Cortex of kidney (tissue), 1 donor: ENCODE measurements around the gene KCNAB1.
"Not testable (repeated sequence)": the region's sequence is repeated elsewhere in the genome, so short reads cannot be mapped to it uniquely, and the experiment has no call there.

Source experiments
- DNase-seq: peaks from one replicate; lab custom pipeline; 2025; lab: John Stamatoyannopoulos, UW

KCNAB1 gene

DNA sequence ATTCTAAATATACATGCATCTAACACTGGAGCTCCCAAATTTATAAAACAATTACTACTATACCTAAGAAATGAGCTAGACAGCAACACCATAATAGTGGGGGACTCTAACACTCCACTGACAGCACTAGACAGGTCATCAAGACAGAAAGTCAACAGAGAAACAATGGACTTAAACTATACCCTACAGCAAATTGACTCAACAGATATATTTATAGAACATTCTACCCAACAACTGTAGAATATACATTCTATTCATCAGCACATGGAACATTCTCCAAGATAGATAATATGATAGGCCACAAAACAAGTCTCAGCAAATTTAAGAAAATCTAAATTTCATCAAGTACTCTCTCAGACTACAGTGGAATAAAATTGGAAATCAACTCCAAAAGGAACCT, 102.0 kb downstream of the KCNAB1 start:
- not testable (repeated sequence) for DNase-seq

DNA sequence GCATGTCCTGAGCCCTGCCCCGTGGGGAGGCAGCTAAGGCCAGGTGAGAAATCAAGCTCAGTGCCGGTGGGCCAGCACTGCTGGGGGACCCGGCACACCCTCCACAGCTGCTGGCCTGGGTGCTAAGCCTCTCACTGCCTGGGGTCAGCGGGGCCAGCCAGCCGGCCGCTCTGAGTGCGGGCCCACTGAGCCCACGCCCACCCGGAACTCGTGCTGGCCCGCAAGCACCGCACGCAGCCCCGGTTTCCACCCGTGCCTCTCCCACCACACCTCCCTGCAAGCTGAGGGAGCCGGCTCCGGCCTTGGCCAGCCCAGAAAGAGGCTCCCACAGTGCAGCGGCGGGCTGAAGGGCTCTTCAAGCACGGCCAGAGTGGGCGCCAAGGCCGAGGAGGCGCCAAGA, 103.7 kb downstream of the KCNAB1 start:
- DNase-seq = not testable (repeated sequence)

DNA sequence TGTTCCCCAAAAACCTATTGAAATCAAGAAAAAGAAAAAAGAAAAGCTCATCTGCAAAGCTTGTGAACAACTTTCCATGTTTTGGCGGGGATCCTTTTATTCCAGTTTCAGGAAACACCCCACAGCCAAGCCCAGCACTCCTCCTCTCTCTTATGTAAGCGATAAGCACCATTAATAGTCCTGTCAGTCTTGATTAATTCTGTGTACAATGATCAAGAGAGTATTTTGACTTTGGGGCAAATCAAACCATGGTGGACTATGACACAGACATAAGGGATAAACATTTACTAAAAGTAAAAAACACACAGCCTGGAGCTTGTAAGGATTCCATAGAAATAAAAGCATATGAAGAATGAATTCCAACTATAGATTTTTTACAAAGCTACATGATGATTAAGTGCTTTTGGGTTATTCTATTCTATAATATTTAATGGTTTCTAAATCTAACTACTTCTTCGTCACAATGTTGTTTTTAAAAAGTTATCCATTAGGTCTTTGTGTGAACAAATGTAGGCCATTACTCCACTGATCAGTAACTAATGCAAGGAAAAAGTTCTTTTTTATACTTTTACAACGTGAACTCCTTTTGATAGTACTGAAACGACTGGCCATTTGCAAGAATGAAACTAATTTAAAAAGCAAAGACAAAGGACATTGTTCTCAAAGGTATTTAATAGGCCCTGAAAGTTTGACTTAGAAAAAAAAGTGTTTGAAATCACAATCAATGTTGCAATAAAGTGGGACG, 106.5 kb downstream of the KCNAB1 start:
- DNase-seq = no peak

DNA sequence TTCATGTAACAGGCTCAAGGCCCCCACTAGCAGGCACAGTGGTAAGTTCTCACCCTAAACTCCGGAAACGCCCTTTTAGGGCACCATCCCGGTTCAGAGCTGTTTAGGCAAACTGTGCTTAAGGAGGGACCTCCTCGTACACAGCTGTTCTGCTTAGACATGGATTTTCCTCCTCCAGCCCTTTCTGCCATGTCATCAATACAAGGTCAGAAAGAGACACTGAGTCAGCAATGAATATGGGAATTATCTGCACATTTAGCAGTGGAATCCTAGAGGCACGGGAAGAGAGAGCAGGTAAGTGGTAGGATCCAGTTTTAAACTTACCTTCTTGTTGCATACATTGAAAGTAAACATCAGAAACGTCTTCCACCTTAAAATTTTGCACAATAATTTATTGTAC, 107.3 kb downstream of the KCNAB1 start:
- no peak for DNase-seq

DNA sequence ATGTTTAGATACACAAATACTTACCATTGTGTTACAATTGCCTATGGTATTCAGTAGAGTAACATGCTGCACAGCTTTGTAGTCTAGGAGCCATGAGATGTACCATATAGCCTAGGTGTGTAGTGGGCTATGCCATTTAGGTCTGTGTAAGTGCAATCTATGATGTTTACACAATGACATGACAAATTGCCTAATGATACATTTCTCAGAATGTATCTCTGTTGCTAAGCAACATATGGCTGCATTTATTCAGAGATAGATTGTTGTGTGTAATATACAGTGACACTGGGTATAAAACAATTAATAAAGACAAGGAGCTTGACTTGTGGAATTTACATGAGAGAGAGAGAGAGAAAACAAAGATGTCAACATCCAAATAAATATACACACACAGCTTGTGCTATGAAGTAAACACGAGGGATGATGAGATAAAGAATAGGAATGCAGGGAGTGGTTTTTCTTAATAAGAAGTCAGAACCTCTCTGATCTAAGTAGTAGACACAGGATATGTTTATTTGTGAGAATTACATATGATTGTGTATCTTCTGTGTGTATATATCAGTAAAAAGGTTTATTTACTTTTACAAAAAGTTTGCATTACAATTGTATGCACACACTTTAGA, 110.0 kb downstream of the KCNAB1 start:
- no peak for DNase-seq

DNA sequence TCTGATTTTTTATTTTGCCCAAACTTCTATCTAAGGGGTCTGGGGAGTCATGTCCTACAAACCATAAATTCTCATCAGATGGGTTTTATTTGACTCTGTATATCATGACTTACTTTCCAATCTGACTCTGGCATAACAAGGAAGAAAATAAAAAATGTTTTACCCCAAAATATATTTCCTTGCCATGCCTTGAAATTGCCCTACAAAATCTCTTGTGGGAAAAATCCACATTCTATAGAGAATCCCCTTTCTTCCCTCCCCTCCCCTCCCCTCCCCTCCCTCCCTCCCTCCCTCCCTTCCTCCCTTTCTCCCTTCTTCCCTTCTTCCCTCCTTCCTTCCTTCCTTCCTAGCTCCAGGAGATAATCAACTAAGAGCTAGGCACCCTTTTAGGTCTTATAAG, 110.8 kb downstream of the KCNAB1 start:
- not testable (repeated sequence) for DNase-seq

DNA sequence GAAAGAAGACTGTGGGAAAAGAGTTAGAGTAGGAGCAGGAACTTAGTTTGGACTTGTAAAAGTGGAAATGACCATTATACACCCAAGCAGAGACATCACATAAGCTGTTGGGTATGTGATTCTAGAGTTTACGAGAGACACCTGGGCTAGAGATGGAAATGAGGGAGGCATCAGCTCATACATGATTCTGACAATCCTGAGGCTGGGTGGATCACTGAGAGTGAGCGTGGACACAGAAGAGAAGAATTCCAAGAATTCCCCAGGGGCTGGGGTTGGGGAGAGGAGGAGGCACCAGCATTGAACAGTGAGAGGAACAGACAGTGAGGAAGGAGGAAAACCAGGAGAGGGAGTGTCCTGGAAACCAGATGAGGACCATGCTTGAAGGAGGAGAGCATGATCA, 113.5 kb downstream of the KCNAB1 start:
- no peak for DNase-seq

DNA sequence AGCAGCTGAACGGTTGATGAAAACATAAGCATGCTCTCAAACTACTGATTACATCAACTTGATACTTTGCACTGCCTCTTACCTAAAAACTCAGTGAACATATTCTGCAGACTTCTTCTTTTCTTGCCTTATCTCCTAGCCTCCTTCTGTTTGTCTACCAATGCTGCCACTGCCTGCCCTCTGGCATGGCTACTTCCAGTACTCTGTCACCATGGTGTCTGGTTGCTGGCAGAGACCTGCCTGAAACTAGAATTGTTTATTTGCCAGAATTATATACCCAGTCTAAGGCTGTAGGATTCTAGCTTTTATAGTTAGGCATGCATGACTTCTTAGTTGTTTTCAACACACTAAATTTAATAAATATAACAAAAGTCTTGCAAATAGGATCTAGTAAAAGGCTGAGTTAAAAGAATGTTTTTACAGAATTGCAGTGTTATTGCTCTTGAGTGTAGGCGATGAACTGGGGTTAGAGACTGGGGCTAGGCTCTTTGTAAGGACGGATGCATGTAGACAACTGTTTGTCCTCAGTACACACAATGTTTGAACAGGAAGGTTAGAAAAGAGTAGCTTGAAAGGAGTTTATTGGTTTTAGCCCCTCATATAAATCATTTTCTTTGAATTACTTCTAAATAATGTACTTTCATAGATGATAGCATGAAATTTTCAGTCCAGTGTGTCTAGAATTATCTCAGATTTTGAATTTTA, 116.3 kb downstream of the KCNAB1 start:
- no peak for DNase-seq

DNA sequence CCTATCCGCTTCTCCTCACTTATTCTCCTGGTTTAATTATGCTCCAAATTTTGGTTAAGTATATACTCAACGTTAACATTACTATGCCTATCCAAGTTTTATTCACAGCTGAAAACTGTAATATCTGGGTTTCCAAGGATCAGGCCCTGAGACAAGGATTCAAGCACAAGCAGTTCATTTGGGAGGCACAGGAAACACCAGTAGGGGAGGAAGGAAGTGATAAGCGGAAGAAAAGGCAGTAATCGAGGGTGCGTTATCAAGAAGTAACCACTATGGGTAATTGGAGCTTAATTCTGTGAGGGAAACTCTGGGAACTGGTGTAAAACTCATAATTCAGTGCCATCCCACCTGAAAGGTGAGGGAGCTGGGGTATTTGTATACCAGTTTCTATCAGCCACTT, 120.3 kb downstream of the KCNAB1 start:
- DNase-seq = no peak

DNA sequence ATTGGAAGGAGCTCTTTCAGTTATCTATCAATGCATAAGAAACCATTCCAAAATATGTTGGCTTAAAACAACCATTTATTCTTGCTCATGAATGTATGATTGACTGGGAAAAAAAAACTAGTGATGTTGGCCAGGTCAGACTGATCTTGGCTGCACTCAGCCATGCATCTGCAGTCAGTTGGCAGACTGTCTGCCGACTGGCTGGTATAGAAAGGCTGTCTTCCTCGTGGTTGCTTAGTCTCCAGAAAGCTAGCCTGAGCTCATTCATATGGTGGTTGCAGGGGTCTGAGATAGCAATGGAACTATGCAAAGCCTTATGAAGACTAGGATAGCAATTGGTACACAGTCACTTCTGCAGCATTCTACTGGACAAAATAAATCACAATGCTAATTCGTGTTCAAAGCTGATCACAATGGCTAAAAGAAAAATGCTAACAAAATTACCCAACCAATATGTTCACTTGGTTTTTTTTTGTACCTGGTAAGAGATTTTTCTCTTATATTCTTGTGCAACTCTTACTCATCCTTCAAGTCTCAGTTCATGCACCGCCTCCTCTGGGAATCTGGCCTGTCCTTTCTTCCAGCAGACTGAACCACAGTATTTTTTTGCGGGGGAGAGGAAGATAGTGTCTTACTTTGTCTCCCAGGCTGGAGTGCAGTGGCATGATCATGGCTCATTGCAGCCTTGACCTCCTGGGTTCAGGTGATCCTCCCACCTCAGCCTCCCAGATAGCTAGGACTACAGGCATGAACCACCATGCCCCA, 126.8 kb downstream of the KCNAB1 start:
- DNase-seq = no peak

DNA sequence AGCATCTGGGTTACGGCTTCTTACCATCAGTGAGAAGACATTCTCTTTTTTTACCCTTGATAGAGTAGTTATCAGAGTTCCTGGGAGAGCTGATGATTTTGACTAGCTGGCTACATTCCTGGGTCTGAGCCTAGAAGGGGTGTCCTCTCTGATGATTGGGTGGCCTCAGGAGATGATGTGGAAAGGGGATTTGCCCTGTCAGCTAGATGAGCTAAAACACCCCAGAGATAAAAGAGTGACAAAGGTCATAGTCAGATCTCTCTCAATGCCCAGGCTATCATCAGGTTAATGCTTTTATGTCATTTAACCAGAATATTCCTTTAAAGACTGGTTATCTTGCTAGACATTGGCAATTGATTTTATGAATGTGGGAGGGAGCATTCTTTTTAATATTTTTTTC, 130.2 kb downstream of the KCNAB1 start:
- DNase-seq = no peak

DNA sequence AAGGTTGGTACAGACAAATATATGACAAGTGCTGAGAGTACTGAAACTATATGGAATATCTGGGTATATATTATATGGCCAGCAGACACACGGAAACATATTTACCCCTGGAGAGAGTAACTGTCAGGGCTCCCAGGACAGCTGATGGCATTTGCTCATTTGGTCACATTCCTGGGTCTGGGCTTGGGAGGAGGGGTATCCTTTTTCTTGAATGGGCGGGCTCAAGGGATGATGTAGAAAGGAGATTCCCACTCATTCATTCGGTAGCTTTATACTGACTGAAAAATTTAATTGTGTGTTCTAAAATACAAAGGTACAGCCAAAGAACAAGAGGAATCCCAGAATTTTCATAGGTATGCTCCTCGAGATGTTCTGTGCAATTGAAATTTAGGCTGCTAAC, 131.0 kb downstream of the KCNAB1 start:
- no peak for DNase-seq

DNA sequence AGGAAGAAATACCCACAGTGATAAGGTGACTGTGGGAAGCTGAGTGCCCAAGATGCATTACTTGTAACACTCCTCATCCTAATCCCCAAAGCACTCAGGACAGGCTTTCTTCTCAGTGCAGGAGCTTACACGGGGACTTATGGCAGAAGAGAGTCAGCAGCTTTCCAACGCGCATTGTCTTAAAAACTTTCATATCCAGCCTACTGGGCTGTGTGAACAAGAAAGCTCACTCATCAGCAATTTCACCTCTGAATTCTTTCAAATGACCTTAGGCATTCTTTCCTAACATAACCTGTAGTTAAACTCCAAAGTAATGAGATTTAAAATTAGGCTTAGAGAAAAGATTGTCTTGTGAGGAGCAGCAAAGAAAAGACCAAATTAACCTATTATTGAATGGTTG, 132.3 kb downstream of the KCNAB1 start:
- no peak for DNase-seq

DNA sequence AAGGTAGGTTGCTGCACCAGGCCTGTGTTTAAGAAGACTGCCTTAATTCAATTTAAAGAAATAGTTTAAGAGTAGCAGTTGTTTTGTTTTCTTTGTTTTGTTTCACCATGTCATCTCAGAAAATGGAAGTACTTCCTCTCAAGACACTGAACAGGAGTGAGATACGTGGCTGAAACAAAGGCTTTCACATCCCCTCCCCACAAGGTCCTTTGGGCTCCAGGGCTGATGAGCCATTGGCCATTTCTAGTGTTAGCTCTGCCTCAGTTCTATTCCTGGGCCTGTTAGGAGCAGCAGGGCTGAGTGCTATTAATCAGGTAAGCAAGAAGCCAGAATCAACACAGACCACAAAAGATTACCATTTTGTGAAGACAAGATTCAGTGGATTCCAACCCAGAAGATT, 132.8 kb downstream of the KCNAB1 start:
- no peak for DNase-seq

DNA sequence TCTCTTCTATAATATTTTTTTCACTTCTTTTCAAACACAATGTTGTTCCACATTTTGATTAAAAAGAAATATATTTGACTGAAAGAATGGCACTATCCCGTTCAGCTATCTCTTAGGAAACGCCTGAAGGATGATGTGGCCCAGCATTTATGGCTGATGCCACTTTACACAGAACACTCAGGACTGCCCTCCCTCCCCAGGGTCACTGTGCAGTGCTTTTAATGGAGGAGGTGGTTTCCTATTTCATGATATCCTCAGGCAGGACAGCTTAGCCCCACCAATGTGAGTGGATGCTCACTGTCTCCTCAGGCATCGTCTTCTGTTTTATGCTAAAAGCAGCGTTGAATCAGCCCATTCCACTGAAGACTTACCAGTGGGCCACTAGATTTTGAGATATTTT, 135.9 kb downstream of the KCNAB1 start:
- DNase-seq = no peak

DNA sequence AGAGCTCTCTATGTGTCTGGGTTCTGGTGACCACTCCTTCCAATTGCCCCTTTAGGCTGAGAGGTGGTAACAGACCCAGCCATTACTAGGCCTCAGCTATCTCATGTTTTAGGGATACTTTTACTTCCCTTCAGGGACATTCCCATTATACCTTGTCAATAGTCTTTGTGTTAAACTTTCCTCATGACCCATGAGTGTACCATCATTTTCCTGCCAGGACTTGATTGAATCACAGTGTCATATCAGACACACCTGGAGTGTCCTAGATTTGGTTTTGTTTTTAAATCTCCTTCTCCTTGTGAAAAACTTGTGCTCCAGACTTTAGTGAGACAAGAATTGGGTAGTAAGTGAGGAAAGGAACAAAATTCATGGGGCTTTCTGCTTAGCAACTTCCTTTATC, 136.6 kb downstream of the KCNAB1 start:
- DNase-seq = no peak

DNA sequence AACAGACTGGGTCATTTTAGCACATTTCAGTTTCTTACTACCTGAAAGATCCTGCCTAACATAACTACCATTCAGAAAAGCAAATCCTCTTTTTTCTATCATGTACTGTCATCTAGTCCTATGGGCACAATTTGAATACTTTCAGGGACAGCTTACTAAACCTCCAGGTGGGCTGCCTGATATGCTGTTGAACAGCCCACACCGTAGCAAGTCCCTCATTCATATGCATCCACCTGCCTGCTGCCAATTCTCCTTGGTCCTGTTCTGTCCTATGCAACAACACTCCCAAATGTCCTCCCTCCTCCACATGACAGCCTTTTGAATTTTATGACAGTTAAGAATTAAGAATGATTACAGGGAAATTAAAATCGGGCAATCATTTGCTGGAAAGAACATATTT, 137.9 kb downstream of the KCNAB1 start:
- DNase-seq = no peak

DNA sequence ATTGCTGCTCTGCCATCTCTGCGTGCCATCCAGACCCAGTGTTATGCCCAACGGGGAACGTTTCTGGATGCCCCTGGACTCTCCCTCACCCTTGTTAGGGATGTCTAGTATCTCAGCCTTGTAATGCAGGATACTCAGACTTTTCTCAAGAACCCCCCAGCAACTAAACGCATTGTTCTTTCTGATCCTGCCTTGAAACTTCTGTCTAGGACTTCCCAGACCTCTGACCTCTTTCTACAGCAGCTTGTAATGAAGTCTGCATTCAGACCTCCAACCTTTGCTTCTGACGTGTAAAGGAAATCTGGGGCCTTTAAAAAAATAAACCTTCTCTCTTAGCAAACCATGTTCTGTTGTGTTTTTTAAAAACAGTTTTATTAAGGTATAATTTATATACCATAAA, 139.5 kb downstream of the KCNAB1 start:
- DNase-seq = no peak

DNA sequence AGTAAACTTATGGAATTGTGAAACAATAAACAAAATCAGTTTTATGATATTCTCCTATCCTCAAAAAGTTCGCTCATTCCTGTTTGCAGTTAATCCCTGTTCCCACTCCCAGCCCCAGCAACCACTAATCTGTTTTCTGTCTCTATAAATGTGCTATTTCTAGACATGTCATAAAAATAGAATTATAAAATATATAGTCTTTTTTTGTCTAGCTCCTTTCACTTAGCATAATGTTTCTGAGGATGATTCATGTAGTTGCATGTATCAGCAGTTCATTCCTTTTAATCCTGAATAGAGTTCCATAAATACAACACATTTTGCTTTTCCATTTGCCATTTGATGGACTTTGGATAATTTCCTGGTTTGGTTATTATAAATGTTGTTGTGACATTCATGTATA, 140.0 kb downstream of the KCNAB1 start:
- DNase-seq = no peak

DNA sequence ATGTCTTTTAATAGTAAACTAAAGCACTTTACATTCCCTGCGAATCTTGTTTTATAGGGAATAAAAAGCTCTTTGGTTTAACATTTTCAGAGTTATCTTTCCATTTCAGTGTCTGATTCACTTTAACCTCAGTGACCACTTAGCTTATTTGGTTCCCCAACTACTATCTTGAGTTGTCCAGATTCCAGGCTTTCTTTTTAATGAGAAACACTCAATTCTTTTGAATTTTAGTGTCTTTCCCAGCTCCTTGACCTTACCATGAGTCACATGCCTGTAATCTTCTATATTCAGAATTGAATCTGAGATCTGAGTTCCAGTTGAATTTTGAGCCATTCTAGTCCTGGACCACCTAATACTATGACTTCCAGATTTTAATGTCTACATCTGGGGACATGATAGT, 144.4 kb downstream of the KCNAB1 start:
- no peak for DNase-seq

DNA sequence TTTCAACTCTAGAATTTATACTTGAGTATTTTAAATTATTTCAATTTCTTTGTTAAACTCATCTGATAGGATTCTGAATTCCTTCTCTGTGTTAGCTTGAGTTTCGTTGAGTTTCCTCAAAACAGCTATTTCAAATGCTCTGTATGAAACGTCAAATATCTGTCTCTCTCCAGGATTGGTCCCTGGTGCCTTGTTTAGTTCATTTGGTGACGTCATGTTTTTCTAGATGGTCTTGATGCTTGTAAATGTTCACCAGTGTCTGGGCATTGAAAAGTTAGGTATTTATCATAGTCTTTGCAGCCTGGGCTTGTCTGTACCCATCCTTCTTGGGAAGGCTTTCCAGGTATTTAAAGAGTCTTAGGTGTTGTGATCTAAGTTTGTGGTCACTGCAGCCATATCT, 151.1 kb downstream of the KCNAB1 start:
- no peak for DNase-seq

DNA sequence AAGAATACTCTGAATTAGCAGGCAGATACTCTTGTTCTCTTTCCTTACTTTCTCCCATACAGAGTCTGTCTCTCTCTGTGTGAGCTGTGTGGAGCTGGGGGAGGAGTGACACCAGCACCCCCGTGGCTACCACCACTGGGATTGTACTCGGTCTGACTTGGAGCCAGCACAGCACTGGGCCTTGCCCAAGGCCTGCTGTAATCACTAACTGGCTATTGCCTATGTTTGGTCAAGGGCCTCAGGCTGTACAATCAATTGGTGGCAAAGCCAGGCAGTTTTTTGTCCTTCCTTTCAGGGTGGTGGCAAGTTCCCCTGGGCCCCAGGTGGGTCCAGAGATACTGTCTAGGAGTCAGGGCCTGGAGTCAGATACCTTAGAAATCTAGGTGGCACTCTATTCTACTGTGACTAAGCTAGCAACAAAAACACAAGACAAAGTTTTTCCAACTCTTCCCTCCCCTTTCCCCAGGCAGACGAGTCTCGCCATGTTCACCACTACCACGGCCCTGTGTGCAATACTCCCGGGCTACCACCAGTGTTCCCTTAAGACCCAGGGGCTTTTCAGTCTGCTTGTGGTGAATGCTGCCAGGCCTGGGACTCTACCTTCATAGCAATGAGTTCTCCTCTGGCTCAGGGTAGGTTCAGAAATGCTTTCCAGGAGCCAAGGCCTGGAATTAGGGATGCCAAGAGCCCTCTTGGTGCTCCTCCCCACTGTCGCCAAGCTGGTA, 151.8 kb downstream of the KCNAB1 start:
- no peak for DNase-seq
